Inflammatory macrophage (primary cell): ENCODE results near the gene KLK2.
"Not testable (repeated sequence)": the region's sequence is repeated elsewhere in the genome, so short reads cannot be mapped to it uniquely, and the experiment has no call there.

Source experiments
- DNase-seq, 2 donors: peaks; one replicate each; pipeline ENCODE4 v3.0.0-alpha.2; 2020 to 2022

Gene KLK2

DNA sequence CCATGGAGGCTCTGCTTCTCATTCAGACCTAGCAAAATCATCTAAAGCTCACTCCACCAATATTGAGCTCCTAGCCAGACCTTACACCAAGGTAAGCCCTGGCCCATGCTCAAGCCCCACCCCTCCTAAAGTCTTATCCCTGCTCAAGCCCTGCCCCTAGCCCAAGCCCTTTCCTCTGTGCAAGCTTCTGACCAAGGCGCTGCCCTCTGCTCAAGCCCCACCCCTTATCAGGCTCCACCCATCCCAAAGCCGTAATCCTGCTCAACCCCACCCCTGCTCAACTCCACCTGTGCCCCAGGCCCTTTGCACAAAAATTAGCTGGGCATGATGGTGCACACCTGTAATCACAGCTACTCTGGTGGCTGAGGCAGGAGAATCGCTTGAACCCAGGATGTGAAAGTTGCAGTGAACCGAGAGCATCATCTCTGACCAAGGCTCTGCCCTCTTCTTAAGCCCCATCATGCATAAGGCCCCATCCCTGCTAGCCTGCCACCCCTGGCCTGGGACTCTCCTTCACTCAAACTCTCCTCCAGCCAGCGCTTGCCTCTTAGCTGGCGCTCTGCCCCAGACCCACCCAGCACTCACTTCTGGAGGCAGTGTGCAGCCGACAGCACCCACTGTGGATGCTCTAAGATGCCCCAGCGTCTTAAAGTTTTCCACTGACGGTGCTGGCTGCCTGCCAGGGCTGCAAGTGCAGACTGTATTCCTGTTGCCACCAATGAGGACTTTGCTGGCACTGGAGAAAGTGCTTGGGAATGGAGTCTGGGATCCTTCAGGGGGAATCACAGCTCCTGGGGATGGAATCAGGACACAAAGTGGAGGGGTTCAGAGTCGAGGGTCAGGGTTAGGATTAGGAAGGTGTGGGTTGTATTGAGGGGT lies 21.5 kb downstream of the KLK2 start:
- no peak for DNase-seq

GRCh38 chr19:50896089-50896590 lies 22.9 kb downstream of the KLK2 start:
- not testable (repeated sequence) for DNase-seq

DNA sequence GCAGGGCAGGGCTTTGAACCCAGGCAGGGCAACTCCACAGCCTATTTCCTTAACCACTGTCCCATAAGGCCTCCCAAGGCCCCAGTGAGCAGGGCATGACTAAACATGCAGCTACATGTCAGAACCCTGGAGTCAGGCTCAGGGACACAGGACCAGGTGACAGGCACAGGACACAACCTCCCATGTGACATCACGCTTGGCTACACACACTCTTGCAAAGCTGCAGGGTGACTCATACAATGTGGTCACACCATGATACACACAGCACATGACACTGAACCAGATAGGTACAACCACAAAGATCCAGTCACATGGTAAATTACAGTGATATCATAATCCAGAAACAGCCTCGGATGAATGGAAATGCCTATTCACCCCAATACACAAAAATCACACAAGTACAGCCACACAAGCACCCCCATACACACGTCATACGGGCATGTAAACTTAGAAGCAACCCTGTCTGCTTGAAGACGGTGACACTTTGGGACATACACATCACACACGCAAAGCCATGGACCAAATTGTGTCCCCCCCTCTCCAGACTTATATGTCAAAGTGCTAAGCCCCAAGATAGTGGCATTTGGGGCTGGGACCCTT lies 23.5 kb downstream of the KLK2 start:
- DNase-seq, result peak; percentile 72 to 87

GRCh38 chr19:50897191-50897607 lies 24.0 kb downstream of the KLK2 start:
- DNase-seq, result no peak

GRCh38 chr19:50897612-50898011 lies 24.4 kb downstream of the KLK2 start:
- no peak for DNase-seq

- DNase-seq, result no peak
Measured at GRCh38 chr19:50898018-50898417, 24.8 kb downstream of the KLK2 start.

GRCh38 chr19:50899569-50899968 lies 26.3 kb downstream of the KLK2 start:
- no peak for DNase-seq

GRCh38 chr19:50902640-50903039 lies 29.4 kb downstream of the KLK2 start:
- no peak for DNase-seq

DNA sequence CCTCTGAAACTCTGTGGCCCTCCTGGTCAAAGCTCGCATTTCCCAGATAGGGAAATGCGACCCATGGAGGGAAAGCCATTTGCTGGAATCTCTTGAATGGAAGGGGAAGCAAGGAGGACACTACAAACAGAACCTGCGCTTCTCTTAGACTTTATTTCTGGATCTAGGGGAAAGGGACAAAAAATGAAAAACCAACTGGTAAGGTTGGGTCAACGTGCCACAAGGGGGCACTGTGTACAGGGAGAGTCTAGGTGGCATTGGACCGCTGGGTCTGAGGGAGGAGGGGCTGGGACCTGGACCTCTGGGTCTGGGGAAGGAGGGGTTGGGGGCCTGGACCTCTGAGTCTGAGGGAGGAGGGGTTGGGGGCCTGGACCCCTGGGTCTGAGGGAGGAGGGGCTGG lies 33.0 kb downstream of the KLK2 start:
- peak; percentile 32 to 53 for DNase-seq

DNA sequence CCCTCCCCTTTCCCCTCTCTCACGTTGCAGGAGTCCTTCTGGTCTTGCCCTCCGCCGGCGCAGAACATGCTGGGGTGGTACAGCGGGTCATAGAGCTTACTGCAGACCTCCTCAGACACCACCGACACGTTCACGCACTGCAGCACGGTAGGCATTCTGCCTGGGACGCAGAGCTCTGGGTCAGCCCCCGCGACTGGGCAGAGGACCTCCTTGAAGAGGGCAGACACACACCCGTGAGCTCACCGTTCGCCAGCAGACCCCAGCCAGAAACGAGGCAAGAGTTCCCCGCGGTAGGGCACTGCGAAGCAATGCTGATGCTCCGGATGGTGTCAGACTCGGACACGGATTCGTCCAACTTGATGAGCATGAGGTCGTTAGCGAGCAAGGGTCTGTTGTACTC lies 35.1 kb downstream of the KLK2 start:
- no peak for DNase-seq

- peak; percentile 36 to 44 for DNase-seq
Measured at GRCh38 chr19:50909240-50910070, 36.2 kb downstream of the KLK2 start.

DNA sequence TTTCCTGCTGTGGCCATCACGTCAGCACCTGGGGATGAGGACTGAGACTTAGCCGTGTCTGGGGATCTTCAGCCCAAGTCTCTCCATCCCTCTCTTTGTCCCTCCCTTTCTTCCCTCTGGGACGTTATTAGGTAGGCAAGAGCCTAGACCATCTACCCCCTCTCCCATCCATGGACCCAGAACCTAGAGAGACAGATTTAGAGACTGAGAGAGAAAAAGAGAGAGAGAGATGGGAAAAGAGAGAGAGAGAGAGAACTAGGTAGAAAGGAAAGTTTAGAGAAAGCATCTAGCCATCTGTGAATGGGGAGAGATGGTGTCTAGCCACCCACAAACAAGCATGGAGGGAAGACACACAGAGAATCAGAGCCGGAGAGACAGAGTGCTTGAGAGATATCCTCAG lies 37.5 kb downstream of the KLK2 start:
- DNase-seq, result no peak

DNA sequence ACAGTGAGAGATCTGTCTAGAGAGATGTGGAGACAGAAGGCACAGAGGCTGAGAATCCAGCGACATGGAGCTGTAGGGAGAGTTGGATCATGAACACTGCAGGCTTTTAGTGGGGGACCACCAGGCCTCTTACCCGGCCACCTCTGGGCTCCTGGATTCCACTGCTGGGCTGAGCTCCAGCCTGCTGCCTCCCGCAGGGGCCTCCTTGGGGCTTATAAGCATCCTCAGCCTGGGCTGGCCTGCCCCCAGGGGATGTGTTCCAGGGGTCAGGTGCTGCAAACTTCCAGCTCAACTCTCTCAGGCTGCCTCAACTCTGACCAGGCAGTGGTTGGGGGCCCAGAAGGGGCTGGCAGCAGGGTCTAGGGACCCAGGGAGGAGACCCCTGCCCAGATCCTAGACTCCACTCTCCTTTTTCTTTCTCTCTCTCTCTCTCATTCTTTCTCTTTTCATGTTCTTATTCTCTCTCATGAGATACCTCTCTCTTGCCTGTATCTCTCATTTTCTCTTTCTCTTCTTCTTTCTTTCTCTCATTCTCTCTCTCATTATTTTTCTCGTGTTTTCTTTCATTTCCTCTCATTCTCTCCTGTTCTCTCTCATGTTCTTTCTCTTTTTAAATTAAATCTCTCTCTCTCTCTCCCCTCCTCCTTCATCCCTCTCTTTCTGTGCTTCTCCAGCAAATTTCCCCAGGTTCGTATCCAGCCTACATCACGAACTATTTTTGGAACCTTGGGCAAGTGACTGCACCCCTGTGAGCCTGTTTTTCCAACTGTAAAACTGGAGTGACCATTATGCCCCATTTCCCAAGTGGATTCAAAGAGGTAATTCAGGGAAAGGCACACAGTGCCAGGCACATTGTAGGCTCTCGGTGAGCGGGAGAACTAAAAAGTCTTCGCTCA lies 38.2 kb downstream of the KLK2 start, which contains the start of gene KLK4:
Gene KLK4 (minus strand): TSS at position 190 of the 896 bp plus-strand sequence. CDS start 657 bp downstream, outside the sequence.
- no peak for DNase-seq

DNA sequence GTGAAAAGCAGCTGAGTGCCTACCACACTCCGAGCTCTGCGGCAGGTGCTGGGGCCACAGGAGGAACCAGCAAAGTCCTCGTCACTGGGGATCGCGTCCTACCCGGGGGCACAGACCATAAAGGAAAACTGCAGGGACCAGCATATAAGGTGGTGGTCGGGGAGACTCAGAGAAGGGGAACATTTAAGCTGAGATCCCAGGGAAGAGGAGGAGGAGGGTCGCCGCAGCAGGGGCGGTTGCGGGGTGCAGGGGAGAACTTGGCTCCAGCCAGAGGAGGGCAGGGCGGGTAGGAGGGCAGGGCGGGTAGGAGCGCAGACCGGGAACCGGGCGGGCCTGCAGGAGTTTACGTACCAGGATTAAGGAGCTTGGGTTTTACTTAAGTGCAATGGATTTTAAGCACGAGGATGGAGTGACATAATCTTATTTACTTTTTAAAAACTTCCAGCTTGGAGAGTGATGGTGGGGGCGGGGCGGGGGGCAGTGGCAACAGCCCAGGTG lies 38.9 kb downstream of the KLK2 start:
- no peak for DNase-seq

GRCh38 chr19:50912727-50913716 lies 39.8 kb downstream of the KLK2 start:
- DNase-seq, result peak; percentile 35 to 78

DNA sequence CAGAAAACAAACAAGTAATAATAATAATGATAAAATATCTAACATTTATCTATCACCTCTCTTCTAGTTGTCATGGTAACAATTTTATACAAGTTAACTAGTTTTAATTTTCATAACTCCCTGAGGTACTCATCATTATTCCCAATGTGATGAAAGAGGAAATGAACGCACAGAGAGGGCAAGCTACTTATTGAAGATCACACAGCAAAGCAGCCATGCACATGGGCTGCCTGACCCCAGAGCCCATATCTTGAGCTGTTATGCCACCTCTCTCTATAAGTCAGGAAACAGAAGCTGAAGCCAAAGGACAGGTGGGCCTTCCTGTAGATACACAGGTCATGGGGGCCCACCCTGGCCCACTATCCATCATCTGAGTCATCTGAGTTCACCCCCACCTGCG lies 42.8 kb downstream of the KLK2 start:
- DNase-seq, result no peak

DNA sequence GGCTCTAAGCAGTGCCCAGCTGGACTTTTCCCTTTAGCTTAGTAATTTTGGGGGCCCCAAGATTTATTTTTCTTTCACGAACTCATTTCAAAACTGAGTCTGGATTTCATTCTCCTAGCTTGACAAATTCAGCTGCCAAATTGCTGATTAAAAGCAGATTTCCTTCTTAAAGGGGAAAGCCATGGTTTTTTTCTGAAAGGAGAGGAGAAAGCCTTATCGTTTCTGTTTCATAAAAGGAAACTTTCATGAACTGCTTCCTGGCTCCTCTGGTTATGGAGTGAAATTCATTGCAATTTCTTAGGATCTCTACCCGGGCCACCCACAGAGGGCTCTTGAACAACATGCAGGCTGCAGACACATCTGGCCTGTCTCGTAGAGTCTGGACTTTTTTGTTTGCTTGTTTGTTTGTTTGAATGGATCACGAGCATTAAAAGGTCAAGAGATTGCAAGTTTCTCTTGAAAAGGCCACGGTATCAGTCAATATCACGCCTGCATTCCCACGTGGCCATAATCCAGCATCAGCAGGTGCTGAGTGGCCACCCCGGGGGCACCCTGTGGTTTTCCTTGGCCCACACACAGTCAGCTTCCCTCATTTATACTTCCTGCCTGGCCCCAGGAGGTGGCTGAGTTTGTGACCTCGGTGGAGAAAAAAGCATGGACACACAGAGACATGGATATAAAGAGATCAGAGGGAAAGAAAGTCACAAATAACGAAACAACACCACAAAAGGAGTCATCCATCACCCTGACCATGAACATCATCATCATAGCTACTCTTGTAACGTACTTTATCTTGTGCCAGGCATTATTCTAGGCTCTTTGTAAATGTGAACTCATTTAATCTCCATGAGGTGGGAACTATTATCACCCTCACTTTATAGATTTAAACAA lies 48.4 kb downstream of the KLK2 start:
- DNase-seq, result peak; percentile 86 to 94

DNA sequence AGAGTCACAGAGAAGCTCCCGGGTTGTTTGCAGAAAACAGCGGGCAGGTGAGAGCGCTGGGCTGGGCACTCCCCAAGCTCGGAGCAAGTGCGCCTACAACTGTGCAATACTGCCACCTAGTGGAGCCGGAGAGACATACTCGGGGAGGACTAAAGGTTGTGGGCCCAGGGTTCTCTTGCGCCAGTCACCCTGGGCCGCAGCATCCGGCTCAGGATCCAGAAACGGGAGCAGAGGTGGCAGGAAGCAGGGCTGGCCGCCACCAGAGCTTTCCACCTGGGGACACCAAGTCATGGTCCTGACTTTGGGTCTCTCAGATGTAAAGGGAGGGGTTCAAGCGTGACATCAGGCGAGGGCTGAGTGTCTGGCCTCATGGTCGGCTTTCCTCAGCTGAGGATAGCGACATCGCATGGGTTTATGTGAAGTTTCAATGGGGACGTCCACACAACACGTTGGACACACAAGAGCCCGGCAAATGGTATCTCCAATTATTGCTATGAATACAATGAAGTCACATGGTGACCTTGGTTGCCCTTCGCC lies 49.1 kb downstream of the KLK2 start:
- peak; percentile 78 to 88 for DNase-seq

DNA sequence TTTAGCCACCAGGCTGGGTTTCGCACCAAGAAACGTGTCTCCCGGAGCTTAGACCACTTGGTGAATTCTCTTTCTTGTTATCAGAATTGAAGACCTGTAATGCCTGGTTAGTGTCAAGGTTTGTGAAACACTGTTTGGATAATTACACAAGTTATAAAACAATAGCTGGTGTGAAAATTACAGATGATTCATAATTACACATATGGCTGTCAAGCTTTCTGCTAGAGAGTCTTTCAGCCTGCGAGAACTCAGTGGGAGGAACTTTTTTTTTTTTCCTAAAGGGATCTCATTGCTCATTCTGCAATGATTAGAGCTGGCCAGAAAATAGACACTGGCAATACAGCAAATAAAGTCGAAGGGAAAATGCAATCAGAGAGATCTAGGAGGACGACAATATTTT lies 51.3 kb downstream of the KLK2 start:
- DNase-seq, result no peak
